Activated CD8-positive, alpha-beta T cell treated with anti-CD3 and anti-CD28 coated beads for 36 hours (primary cell): ENCODE data around the gene PPP1R9B. TPM values are rescaled to one million over a fixed set of nuclear protein-coding genes. Genes with fewer than 3 reads are reported as not detected.

Source experiments
- ATAC-seq: fragments of 200-7000 bp; cut with Tn5 transposase; one replicate; pipeline ENCODE4 v1.10.0; 2021; ENCODE audit warnings: mild to moderate bottlenecking, moderate library complexity
- CTCF ChIA-PET: fragments of 350-600 bp; sonication (Branson Sonifier 250); formaldehyde crosslinking; loops from one replicate; lab custom pipeline; 2021; ENCODE audit warnings: antibody characterized with exemption; lab: Charles Lee
- POLR2A ChIA-PET: fragments of 350-600 bp; sonication (Branson Sonifier 250); formaldehyde crosslinking; loops from one replicate; lab custom pipeline; 2021; ENCODE audit warnings: antibody characterized with exemption; lab: Charles Lee
- DNase-seq: peaks from one replicate; pipeline ENCODE4 v3.0.0-alpha.2; 2020
- H3K27ac Mint-ChIP-seq: one replicate; pipeline ENCODE4 v1.8.0; 2021; ENCODE audit warnings: mild to moderate bottlenecking, mixed read lengths
- H3K27me3 Mint-ChIP-seq: one replicate; pipeline ENCODE4 v1.8.0; 2021; ENCODE audit warnings: mixed read lengths
- H3K36me3 Mint-ChIP-seq: one replicate; pipeline ENCODE4 v1.8.0; 2021; ENCODE audit warnings: low read depth, mixed read lengths
- H3K4me1 Mint-ChIP-seq: one replicate; pipeline ENCODE4 v1.8.0; 2021; ENCODE audit warnings: low read depth, mixed read lengths
- H3K4me3 Mint-ChIP-seq: one replicate; pipeline ENCODE4 v1.8.0; 2021; ENCODE audit warnings: mild to moderate bottlenecking, moderate library complexity, mixed read lengths
- H3K9me3 Mint-ChIP-seq: one replicate; pipeline ENCODE4 v1.8.0; 2021; ENCODE audit warnings: mixed read lengths
- intact Hi-C: fragments of 100-400 bp; cut with micrococcal nuclease; formaldehyde crosslinking; loops from one replicate; pipeline ENCODE4 v1.10.0; 2022
- total RNA-seq, 2 experiments: library from RNA; stranded (reverse); gene quantifications; one replicate each; pipeline ENCODE4 v1.2.3, GENCODE V29; 2021
- TF ChIP-seq, protein P1 (sequence below): fragments of 200-600 bp; IDR thresholded peaks from one replicate; pipeline ENCODE4 v1.8.0; 2022; ENCODE audit warnings: antibody characterized with exemption, mild to moderate bottlenecking

PPP1R9B gene
- total RNA-seq, 2 experiments from 2014 or later: 52.4 to 56.4 TPM

- DNase-seq (no peak), ATAC-seq (no peak)
- ChIA-PET POLR2A (no interaction called here), CTCF (no interaction called here)
- Mint-ChIP-seq H3K4me3 (peak overlapping the region; percentile 36), H3K4me1 (peaks cover 12% of the 10 kb centered on the region), H3K27ac (no peak overlapping the region), H3K9me3 (no peaks in the 10 kb centered on the region), H3K36me3 (no peaks in the 10 kb centered on the region), H3K27me3 (no peaks in the 10 kb centered on the region)
- intact Hi-C loops: no loop called here
- TF ChIP-seq, protein P1, sequence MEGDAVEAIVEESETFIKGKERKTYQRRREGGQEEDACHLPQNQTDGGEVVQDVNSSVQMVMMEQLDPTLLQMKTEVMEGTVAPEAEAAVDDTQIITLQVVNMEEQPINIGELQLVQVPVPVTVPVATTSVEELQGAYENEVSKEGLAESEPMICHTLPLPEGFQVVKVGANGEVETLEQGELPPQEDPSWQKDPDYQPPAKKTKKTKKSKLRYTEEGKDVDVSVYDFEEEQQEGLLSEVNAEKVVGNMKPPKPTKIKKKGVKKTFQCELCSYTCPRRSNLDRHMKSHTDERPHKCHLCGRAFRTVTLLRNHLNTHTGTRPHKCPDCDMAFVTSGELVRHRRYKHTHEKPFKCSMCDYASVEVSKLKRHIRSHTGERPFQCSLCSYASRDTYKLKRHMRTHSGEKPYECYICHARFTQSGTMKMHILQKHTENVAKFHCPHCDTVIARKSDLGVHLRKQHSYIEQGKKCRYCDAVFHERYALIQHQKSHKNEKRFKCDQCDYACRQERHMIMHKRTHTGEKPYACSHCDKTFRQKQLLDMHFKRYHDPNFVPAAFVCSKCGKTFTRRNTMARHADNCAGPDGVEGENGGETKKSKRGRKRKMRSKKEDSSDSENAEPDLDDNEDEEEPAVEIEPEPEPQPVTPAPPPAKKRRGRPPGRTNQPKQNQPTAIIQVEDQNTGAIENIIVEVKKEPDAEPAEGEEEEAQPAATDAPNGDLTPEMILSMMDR: no peak
Measured at GRCh38 chr17:50184064-50184463, 33.6 kb upstream of the PPP1R9B start.

DNA sequence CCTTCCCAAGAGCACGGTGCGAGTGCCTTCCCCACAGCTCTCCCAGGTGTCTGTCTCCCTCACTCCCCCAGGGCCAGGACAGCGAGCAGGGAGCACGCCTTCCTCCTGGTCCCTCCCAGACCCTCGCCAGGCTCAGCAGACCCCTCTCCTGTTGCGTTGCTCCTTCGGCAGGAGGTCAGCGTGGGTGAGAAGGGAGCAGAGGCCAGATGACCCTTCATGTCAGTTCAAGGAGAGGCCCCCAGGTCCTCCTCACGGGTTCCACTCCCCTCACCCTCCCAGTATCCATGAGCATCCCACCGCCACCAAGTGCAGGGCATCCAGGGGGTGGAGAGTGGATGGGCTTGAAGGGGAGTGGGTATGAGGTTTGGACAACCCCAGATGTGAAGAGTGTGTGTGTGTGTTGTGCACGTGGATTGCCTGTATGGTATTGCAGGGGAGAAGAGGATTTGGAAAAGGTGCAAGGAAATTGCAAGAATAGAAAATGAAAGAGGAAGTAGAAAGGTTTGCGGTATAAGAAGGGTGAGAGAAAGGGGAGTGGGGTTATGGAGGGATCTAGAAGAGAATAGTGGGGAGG is 33.0 kb upstream of the PPP1R9B start:
- H3K36me3 Mint-ChIP-seq: no peaks in the 10 kb centered on the region
- TF ChIP-seq, protein P1: no peak
- POLR2A ChIA-PET: interaction anchor here (1.8 kb wide), 1 partner anchor 23 kb away, joined by 4 read pairs; no protein-coding TSS in a partner anchor
- H3K27me3 Mint-ChIP-seq: no peaks in the 10 kb centered on the region
- no peak overlapping the region for H3K27ac Mint-ChIP-seq
- DNase-seq (no peak), ATAC-seq (peak; percentile 27)
- no peaks in the 10 kb centered on the region for H3K9me3 Mint-ChIP-seq
- CTCF ChIA-PET: interaction anchor here (0.9 kb wide), 1 partner anchor 231 kb away, joined by 3 read pairs; no protein-coding TSS in a partner anchor
- intact Hi-C loops: no loop called here
- peaks cover 12% of the 10 kb centered on the region for H3K4me1 Mint-ChIP-seq
- H3K4me3 Mint-ChIP-seq: peak overlapping the region; percentile 36

- TF ChIP-seq, protein P1: no peak
- Mint-ChIP-seq H3K27me3 (no peaks in the 10 kb centered on the region), H3K9me3 (no peaks in the 10 kb centered on the region), H3K4me3 (no peak overlapping the region), H3K36me3 (no peaks in the 10 kb centered on the region), H3K27ac (no peak overlapping the region), H3K4me1 (peaks cover 18% of the 10 kb centered on the region)
- POLR2A ChIA-PET: interaction anchor here (1.8 kb wide), 1 partner anchor 22 kb away, joined by 4 read pairs; no protein-coding TSS in a partner anchor
- CTCF ChIA-PET: interaction anchor here (0.9 kb wide), 1 partner anchor 230 kb away, joined by 3 read pairs; no protein-coding TSS in a partner anchor
- intact Hi-C loops: no loop called here
- no peak for ATAC-seq
- no peak for DNase-seq
Measured at GRCh38 chr17:50182783-50183420, 32.4 kb upstream of the PPP1R9B start.

DNA sequence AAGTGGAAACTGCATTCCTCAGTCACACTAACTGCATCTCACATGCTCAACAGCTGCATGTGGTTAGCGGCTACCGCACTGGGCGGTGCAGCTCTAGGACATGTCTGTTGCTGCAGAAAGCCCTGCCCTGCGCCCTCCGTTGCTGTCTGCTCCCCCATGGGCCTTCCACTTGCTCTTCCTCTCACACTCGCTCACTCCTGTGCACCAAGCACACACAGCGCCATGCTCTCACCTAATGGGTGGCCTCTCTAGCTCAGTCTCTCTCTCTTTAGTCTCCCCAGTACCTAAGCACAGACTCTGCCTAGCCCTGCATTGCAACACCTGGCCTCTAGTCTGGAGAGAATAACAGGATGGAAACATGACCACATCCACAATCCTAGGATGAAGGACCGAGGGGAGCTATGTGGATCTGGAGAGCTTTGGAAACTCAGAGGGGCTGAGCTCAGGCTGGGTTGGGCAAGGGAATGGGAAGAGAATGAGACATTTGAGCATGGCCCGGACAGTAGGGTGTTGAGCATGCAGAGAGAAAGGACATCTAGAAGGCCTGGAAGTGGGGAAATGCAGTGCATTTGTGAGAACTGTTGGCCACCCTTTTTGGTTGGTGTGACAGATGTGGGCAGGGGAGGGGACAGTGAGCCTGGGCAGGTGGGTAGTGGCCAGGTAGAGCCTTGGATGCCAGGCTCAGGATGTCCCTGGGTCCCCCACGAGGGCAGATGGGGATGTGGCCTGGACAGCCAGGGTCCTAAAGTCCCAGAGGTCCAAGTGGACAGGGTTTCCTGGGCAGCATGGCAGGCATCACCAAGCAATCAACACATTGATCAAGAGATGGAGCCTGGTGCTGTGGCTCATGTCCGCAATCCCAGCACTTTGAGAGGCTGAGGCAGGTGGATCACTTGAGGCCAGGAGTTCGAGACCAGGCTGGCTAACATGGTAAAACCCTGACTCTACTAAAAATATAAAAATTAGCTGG is 31.4 kb upstream of the PPP1R9B start:
- ATAC-seq (no peak), DNase-seq (no peak)
- Mint-ChIP-seq H3K27me3 (no peaks in the 10 kb centered on the region), H3K27ac (no peak overlapping the region), H3K9me3 (no peaks in the 10 kb centered on the region), H3K4me3 (no peak overlapping the region), H3K36me3 (no peaks in the 10 kb centered on the region), H3K4me1 (peaks cover 18% of the 10 kb centered on the region)
- intact Hi-C loops: no loop called here
- ChIA-PET CTCF (interaction anchor here (0.8 to 1.6 kb wide), 2 partner anchors 13 to 16 kb away, joined by 3 to 7 read pairs; partner anchors contain the start of gene SGCA), POLR2A (interaction anchor here (1.8 kb wide), 1 partner anchor 21 kb away, joined by 4 read pairs; no protein-coding TSS in a partner anchor)
- TF ChIP-seq, protein P1: no peak
